ENCODE data around the gene IFNGR2. TPM values are rescaled to one million over a fixed set of nuclear protein-coding genes. Genes with fewer than 3 reads are reported as not detected.

Gene IFNGR2
- total RNA-seq, 1 experiment from 2014 or later: 44.1 TPM

- H3K27me3 ChIP-seq (ENCODE audit: insufficient read depth, low read length): no peaks in the 10 kb centered on the region
These were observed 32.9 kb upstream of the IFNGR2 start for GRCh38 chr21:33370305-33370704.

More at GRCh38 chr21:33370305-33370704, 32.9 kb upstream of the IFNGR2 start:
- WGBS (ENCODE audit: extremely low coverage, insufficient read length, low lambda C conversion rate): no CpG with 5 or more reads among the region's 2 CpGs
- no peak for TF ChIP-seq CTCF (conservative IDR thresholded peaks at IDR 0.05)
- no peak overlapping the region for H4K8ac ChIP-seq (replicated peaks; ENCODE audit: insufficient read length, low read depth, low read length)
- H3K27me3 Mint-ChIP-seq (ENCODE audit: low read depth): peaks cover 3% of the 10 kb centered on the region; the same call in 1 of the 2 replicates
- H3K36me3 Mint-ChIP-seq (ENCODE audit: insufficient read depth in 1 of 3, low read depth in 3 of 3): peaks cover 16 to 35% (median 32%) of the 10 kb centered on the region in 3 experiments
- no peak overlapping the region for H3K27ac ChIP-seq (ENCODE audit: insufficient read length, low read depth, low read length)
- no peak overlapping the region for H2BK120ac ChIP-seq (ENCODE audit: low read depth, low read length, poor library complexity, severe bottlenecking)
- H3K4me1 ChIP-seq (ENCODE audit: insufficient read depth, low read length): no peaks in the 10 kb centered on the region
- H3K23ac ChIP-seq (ENCODE audit: insufficient read length, low read depth, low read length): no peak overlapping the region
- peaks cover 32 to 41% of the 10 kb centered on the region in 2 experiments for H3K9me3 Mint-ChIP-seq
- no peak overlapping the region for H2AFZ ChIP-seq (ENCODE audit: low read length)
- H3K18ac ChIP-seq (ENCODE audit: insufficient read length, low read depth, low read length): no peak overlapping the region
- H3K23me2 ChIP-seq (ENCODE audit: insufficient read length, low read depth, low read length, poor library complexity, severe bottlenecking): peaks cover 2% of the 10 kb centered on the region
- H4K5ac ChIP-seq (ENCODE audit: insufficient read length, low read depth, low read length): no peak overlapping the region
- H3K56ac ChIP-seq (ENCODE audit: insufficient read length, low read depth, low read length): no peak overlapping the region
- no peak overlapping the region for H2BK15ac ChIP-seq (ENCODE audit: low read depth, low read length)
- no peak overlapping the region for H3K9ac ChIP-seq (ENCODE audit: extremely low read depth, insufficient read length, low read length)
- no peak overlapping the region for H3K4me3 Mint-ChIP-seq
- H3K14ac ChIP-seq (ENCODE audit: insufficient read depth, low read length): no peak overlapping the region
- no peak overlapping the region for H2BK20ac ChIP-seq (ENCODE audit: low read depth, low read length, poor library complexity, severe bottlenecking)
- H4K91ac ChIP-seq (ENCODE audit: insufficient read length, low read depth, low read length): no peak overlapping the region
- no peak overlapping the region for H2AK5ac ChIP-seq (ENCODE audit: insufficient read length, low read length)
- no peak overlapping the region for H2BK12ac ChIP-seq (ENCODE audit: insufficient read length, low read depth, low read length)
- H2BK5ac ChIP-seq (ENCODE audit: insufficient read length, low read length): no peak overlapping the region
- no peak overlapping the region; a peak in 1 of 7 replicates for H3K27ac Mint-ChIP-seq
- H3K4me1 Mint-ChIP-seq: 0 out of 4 replicates have a peak, but pooled peaks cover 0 to 4% of the 10 kb centered on the region in 2 experiments
- H3K79me1 ChIP-seq (ENCODE audit: insufficient read depth, low read depth, low read length, poor library complexity, severe bottlenecking): no peaks in the 10 kb centered on the region
- no peaks in the 10 kb centered on the region for H4K20me1 ChIP-seq (ENCODE audit: control insufficient read depth, insufficient read depth, insufficient read length)
- no peak for DNase-seq
- H3K9me3 ChIP-seq (ENCODE audit: control insufficient read depth, low read depth, low read length): peaks cover 4% of the 10 kb centered on the region
- H3K4ac ChIP-seq (ENCODE audit: low read depth, low read length): no peak overlapping the region
- H3K79me2 ChIP-seq (ENCODE audit: insufficient read depth, low read length): no peaks in the 10 kb centered on the region
- no peak overlapping the region for H3T11ph ChIP-seq (ENCODE audit: low read length)
- H3K4me2 ChIP-seq (ENCODE audit: insufficient read depth, insufficient read length, low read length): no peak overlapping the region
